GM20000 (cell line): ENCODE results near the gene NARS2.

Experiments
- DNase-seq: peaks from one replicate; pipeline ENCODE4 v3.0.0; 2012; ENCODE audit warnings: low spot score
- CTCF ChIP-seq: IDR thresholded peaks from 2 replicates; pipeline ENCODE4 v1.5.1; 2012; ENCODE audit warnings: mild to moderate bottlenecking, control low read depth; ENCODE audit errors: extremely low read depth, missing control alignments

The NARS2 gene

DNA sequence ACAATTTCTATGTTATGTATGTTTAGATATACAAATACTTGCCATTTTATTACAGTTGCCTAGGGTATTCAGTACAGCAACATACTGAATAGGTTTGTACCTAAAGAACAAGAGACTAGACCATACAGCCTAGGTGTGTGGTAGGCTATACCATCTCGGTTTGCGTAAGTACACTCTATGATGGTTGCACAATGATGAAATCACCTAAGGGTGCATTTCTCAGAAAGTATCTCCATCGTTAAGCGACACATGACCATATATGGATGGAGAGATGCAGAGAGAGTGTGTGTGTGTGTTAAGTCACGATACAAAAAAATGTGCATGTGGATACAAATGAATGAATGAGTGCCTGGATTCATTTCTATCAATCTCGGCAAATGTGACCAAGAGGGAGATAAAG lies 37.7 kb downstream of the NARS2 start:
- no peak for DNase-seq
- no peak for TF ChIP-seq CTCF

DNA sequence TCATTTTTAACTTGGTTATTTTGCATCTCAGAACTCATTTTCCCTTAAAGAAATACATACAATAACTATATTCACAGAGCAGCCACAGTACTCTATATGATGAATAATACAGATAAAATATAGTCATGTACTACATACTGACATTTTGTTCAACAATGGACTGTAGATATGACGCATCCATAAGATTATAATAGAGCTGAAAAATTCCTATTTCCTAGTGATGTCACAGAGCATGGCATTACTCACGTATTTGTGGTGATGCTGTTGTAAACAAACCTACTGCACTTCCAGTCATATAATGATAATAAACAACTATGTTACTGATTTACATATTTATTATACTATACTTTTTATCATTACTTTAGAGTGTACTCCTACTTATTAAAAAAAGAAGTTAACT lies 38.7 kb downstream of the NARS2 start:
- DNase-seq = no peak
- TF ChIP-seq CTCF = no peak

DNA sequence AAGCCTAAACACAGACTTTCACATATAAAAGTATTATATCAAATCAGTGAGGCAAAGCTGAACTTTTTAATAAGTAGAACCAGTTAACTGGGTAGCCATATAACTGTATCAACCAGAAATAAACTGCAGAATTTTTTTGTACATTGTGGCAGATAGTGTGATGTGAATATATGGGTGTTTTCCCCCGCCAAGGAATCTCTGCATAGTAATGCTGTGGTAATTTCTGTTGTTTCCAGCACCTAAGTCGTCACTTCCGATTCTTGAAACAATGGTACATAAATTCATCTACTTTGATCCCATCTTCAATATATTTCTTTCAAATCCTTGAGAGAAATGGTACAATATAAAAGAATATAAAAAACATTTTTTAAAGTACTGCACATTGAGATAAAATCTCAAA lies 39.6 kb downstream of the NARS2 start:
- TF ChIP-seq CTCF = no peak
- peak; percentile 38 for DNase-seq

DNA sequence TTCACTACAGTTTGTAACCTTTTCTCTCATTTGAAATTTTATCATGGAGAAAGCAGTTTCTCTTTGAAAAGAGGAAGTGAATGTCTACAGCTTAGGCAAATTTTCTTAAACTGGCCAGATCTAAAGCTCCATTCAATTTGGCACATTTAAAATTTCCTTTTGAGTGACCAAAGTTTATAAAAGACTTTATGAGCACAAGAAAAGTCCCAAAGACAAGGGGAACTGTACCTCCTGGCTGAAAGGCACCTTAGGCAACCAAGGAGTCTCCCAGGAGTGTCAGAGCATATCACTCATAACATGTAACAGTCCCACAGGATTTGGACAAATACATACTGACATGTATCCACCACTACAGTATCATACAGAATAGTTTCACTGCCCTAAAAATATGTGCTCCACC lies 41.3 kb downstream of the NARS2 start:
- no peak for TF ChIP-seq CTCF
- peak; percentile 31 for DNase-seq

DNA sequence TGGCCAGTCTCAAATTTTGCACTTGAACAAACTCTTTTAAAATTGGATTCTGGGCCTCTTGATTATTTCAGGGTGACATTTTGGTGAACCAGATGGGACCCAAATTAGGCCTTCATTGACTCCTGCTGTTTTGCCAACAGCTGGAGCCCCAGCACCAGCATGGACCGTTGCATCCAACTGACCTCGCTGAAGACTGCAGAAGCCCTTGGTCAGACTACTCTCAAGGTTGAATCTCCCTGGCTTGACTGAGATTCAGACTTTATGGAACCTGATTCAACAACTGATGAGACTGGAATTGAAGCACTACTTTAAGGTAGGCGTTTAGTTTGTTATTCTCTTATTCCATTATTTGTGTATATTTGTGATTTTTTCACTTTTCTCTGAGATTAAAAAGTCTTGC lies 41.7 kb downstream of the NARS2 start:
- DNase-seq = no peak
- TF ChIP-seq CTCF = no peak

GRCh38 chr11:78526497-78527146 lies 48.0 kb downstream of the NARS2 start:
- DNase-seq = no peak
- TF ChIP-seq CTCF = no peak

GRCh38 chr11:78525720-78526119 lies 48.9 kb downstream of the NARS2 start:
- no peak for DNase-seq
- TF ChIP-seq CTCF = no peak
